Effector memory CD8-positive, alpha-beta T cell (primary cell): Measurements from ENCODE around the gene MGAT5B.
A peak's percentile ranks its signal among the peaks of the same experiment; 100 is the strongest.

ENCODE experiments used
- ATAC-seq: fragments of 150-1000 bp; cut with Tn5 transposase; replicated peaks from 2 replicates; pipeline ENCODE4 v1.10.0; 2021; ENCODE audit warnings: mild to moderate bottlenecking, moderate library complexity
- DNase-seq, 3 experiments: peaks; one replicate each; pipeline ENCODE4 v3.0.0; 2021
- H3K27ac Mint-ChIP-seq, 2 donors: one replicate each; pipeline ENCODE4 v1.8.0; 2022; ENCODE audit warnings: mild to moderate bottlenecking in 2 of 2, mixed read lengths in 2 of 2, moderate library complexity in 2 of 2
- H3K27me3 Mint-ChIP-seq, 2 donors: one replicate each; pipeline ENCODE4 v1.8.0; 2022; ENCODE audit warnings: mixed read lengths in 2 of 2
- H3K36me3 Mint-ChIP-seq: one replicate; pipeline ENCODE4 v1.8.0; 2022; ENCODE audit warnings: mild to moderate bottlenecking, moderate library complexity, mixed read lengths; ENCODE audit not compliant: insufficient read depth
- H3K4me1 Mint-ChIP-seq, 2 donors: one replicate each; pipeline ENCODE4 v1.8.0; 2022; ENCODE audit warnings: low read depth in 2 of 2, mixed read lengths in 2 of 2
- H3K4me3 Mint-ChIP-seq, 2 donors: one replicate each; pipeline ENCODE4 v1.8.0; 2022; ENCODE audit warnings: mild to moderate bottlenecking in 2 of 2, mixed read lengths in 2 of 2, moderate library complexity in 2 of 2
- H3K9me3 Mint-ChIP-seq, 2 donors: one replicate each; pipeline ENCODE4 v1.8.0; 2022; ENCODE audit warnings: mixed read lengths in 2 of 2

Gene MGAT5B

DNA sequence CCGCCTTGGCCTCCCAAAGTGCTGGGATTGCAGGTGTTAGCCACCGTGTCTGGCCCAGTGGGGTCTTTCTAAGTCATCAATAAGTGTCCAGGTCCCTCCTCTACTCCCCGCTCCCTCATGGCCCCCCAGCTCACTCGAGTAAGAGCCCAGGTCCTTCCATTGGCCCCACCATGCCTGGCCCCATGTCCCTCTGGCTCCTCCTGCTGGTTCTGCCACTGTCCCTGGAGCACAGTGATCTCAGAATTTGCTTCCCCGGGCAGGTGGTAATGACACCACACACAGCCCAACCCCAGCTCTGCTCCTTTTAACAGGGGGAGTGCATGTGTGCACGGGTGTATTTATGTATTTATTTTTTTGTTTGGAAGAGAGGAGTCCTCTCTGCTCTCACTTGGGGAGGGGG lies 19.6 kb downstream of the MGAT5B start:
- Mint-ChIP-seq H3K9me3 (peaks cover 0 to 2% of the 10 kb centered on the region in 2 donors), H3K4me1 (no peaks in the 10 kb centered on the region), H3K36me3 (no peaks in the 10 kb centered on the region), H3K27ac (peak overlapping the region in 1 of 2 donors; percentile 53), H3K27me3 (peaks cover 9 to 44% of the 10 kb centered on the region in 2 donors), H3K4me3 (no peak overlapping the region)
- ATAC-seq (no peak), DNase-seq (no peak)

DNA sequence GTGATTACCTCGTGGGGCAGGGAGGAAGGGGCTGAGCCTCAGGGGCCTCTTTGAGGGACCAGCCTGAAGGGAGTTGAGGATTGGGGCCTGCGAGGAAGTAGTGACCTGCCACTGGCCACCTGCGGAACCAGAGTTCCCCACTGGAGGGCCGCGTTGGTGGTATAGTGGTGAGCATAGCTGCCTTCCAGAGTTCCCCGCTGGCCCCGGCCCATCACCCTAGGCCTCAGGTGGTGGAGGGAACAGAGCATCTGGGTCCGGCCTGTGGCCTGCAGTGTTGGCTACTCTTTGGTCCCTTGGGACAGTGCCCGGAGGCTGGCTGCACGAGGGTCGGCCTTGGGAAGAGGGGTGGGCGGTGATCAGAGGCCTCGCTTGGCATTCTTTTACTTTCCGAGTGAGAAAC lies 20.5 kb downstream of the MGAT5B start:
- H3K9me3 Mint-ChIP-seq, result peaks cover 0 to 2% of the 10 kb centered on the region in 2 donors
- ATAC-seq, result no peak
- no peak overlapping the region for H3K27ac Mint-ChIP-seq
- H3K27me3 Mint-ChIP-seq, result peaks cover 9 to 44% of the 10 kb centered on the region in 2 donors
- H3K4me1 Mint-ChIP-seq, result no peaks in the 10 kb centered on the region
- no peak for DNase-seq
- peaks cover under 1% of the 10 kb centered on the region for H3K36me3 Mint-ChIP-seq
- no peak overlapping the region for H3K4me3 Mint-ChIP-seq

DNA sequence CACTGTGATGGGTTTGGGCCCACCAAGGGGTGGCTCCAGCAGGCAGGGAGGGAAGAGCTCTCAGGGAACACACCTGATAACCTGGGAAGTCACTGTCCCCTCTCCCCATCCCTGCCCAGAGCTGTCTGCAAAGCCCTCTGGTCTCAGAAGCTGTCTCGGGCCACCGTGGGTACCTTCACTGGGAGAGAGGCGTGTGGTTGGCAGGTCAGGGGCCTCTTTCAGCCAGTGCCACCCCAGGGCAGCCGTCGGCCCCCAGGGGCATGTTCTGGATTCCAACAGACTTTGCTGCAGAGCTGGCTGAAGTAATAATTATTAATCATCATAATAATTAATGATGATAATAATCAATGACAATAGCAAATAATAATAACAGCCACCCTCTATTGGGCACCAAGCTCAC lies 21.1 kb downstream of the MGAT5B start:
- DNase-seq, result no peak
- Mint-ChIP-seq H3K4me1 (no peaks in the 10 kb centered on the region), H3K36me3 (peaks cover 3% of the 10 kb centered on the region), H3K9me3 (peaks cover 0 to 2% of the 10 kb centered on the region in 2 donors), H3K27me3 (peaks cover 9 to 44% of the 10 kb centered on the region in 2 donors), H3K4me3 (no peak overlapping the region), H3K27ac (no peak overlapping the region)
- ATAC-seq, result no peak

DNA sequence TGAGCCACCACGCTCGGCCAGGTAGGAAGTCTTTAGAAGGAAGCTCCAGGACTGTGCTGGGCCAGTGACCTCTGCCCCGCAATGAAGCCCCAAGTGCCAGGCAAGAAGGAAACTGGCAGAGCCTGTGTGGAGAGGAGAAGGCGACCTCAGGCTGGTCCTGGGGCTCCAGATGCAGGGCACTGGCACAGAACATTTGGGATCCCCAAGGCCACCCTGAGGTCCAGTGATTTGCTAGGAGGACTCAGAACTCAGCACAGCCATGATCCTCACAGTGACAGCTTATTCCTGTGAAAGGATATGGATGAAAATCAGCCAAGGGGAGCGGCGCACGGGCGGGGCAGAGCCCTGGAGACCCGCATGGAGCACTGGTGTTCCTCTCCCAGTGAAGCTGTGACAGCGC lies 24.1 kb downstream of the MGAT5B start:
- ATAC-seq, result no peak
- H3K27ac Mint-ChIP-seq, result no peak overlapping the region
- peaks cover 0 to 2% of the 10 kb centered on the region in 2 donors for H3K9me3 Mint-ChIP-seq
- H3K4me1 Mint-ChIP-seq, result no peaks in the 10 kb centered on the region
- no peak overlapping the region for H3K4me3 Mint-ChIP-seq
- H3K27me3 Mint-ChIP-seq, result peaks cover 9 to 27% of the 10 kb centered on the region in 2 donors
- H3K36me3 Mint-ChIP-seq, result peaks cover 3% of the 10 kb centered on the region
- DNase-seq, result no peak

DNA sequence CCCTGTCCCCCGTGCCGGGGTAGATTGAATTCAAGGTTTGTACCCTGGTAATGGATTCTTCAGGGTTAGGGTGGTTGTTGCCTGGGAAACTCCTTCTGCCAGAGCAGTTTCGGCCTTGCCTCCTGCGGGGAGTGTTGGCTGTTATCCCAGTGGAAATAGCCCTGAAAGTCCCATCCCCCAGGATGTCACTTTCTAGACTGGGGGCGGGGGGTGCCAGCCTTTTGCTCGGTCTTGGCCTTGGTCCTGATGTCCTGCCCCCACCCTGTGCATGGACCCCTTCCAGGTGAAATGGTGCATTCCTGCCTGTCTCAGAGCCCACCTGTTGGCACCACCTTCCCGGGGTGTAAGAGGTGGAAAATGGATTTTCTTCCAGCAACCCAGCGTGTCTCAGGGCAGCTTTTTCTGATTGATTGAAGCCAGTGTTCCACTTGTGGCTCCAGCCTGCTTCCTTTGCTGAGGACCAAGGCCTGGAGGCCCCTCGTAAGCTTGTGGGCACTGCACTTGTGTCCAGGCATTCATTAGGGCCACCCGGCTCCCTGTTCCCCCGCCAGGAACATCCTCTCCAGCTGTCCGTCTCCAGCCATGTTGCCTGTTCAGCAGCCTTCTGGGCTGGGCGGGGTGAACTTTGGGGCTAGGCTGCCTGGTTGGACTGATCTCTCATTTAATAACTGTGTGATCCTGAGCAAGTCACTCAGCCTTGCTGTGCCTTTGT lies 25.6 kb downstream of the MGAT5B start:
- H3K27me3 Mint-ChIP-seq, result peaks cover 0 to 13% of the 10 kb centered on the region in 2 donors
- peaks cover 0 to 2% of the 10 kb centered on the region in 2 donors for H3K9me3 Mint-ChIP-seq
- peaks cover 3% of the 10 kb centered on the region for H3K36me3 Mint-ChIP-seq
- DNase-seq, result no peak
- H3K4me1 Mint-ChIP-seq, result no peaks in the 10 kb centered on the region
- no peak for ATAC-seq
- no peak overlapping the region for H3K4me3 Mint-ChIP-seq
- no peak overlapping the region for H3K27ac Mint-ChIP-seq

DNA sequence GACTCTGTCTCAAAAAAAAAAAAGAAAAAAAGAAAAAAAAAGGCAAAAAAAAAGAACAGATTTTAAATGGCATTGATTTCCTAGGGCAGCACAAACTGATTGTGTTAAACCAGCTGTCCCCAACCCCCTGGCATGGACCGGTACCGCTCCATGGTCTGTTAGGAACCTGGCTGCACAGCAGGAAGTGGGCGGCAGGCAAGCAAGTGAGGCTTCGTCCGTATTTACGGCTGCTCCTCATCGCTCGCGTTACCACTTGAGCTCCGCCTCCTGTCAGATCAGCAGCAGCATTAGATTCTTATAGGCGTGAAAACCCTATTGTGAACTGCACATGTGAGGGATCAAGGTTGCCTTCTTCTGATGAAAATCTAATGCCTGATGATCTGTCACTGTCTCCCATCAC lies 26.6 kb downstream of the MGAT5B start:
- Mint-ChIP-seq H3K4me3 (no peak overlapping the region), H3K27ac (no peak overlapping the region), H3K9me3 (peaks cover 0 to 2% of the 10 kb centered on the region in 2 donors), H3K4me1 (no peaks in the 10 kb centered on the region), H3K27me3 (peaks cover 0 to 13% of the 10 kb centered on the region in 2 donors), H3K36me3 (peaks cover 3% of the 10 kb centered on the region)
- ATAC-seq (no peak), DNase-seq (no peak)

DNA sequence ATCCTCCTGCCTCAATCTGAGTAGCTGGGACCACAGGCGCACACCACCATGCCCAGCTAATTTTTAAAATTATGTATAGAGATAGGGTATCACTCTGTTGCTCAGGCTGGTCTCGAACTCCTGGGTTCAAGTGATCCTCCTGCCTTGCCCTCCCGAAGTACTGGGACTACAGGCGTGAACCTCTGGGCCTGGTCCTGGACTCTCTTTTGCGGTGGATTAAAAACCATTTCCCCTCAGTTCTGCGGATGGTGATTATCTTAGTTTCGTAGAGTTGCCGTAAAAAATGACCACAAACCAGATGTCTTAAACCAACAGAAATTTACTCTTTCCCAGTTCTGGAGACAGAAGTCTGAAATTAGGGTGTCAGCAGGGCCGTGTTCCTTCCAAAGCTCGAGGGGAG lies 28.8 kb downstream of the MGAT5B start:
- Mint-ChIP-seq H3K9me3 (no peaks in the 10 kb centered on the region), H3K27me3 (peaks cover 6 to 13% of the 10 kb centered on the region in 2 donors), H3K36me3 (peaks cover 5% of the 10 kb centered on the region), H3K27ac (no peak overlapping the region), H3K4me3 (no peak overlapping the region), H3K4me1 (no peaks in the 10 kb centered on the region)
- ATAC-seq (no peak), DNase-seq (no peak)

DNA sequence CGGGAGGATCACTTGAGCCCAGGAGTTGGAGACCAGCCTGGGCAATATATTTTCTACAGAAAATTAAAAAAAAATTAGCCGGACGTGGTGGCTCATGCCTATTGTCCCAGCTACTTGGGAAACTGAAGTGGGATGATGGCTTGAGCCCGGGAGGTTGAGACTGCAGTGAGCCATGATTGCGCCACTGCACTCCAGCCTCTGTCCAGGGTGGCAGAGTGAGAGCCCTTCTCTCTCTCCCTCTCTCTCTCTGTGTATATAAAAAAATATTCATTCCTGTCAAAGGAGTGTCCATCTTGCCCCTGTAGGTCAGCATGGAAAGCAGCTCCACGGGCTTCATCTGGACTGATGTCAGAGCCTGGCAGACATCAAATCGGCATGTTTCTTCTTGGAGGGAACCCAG lies 31.2 kb downstream of the MGAT5B start:
- no peak for DNase-seq
- Mint-ChIP-seq H3K36me3 (peaks cover 3% of the 10 kb centered on the region), H3K4me1 (no peaks in the 10 kb centered on the region)

DNA sequence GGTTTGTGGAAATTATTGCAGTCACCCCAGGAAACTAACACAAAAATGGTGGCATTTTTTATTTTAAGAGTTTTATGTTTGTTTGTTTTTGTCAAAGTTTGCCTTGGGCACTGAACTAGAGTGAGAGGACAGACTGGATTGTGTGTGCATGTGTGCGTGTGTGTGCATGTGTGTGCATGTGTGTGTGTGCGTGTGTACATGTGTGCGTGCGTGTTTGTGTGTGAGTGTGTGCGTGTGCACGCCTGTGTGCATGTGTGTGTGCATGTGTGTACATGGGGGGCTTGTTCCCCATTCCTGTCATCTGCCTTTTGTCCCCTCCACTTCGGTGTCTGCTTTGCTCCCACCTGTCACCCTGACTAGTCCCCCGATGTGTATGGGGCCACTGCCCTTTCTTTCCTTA lies 32.5 kb downstream of the MGAT5B start:
- Mint-ChIP-seq H3K4me1 (no peaks in the 10 kb centered on the region), H3K9me3 (no peaks in the 10 kb centered on the region), H3K4me3 (no peak overlapping the region), H3K27me3 (peaks cover 6 to 37% of the 10 kb centered on the region in 2 donors), H3K36me3 (peaks cover 3% of the 10 kb centered on the region), H3K27ac (peak overlapping the region in 1 of 2 donors; percentile 25)
- ATAC-seq (no peak), DNase-seq (no peak)

More for the DNA sequence above, 31.2 kb downstream of the MGAT5B start:
- no peaks in the 10 kb centered on the region for H3K9me3 Mint-ChIP-seq
- no peak for ATAC-seq
- H3K27ac Mint-ChIP-seq, result no peak overlapping the region
- H3K27me3 Mint-ChIP-seq, result peaks cover 6 to 24% of the 10 kb centered on the region in 2 donors
- no peak overlapping the region for H3K4me3 Mint-ChIP-seq

DNA sequence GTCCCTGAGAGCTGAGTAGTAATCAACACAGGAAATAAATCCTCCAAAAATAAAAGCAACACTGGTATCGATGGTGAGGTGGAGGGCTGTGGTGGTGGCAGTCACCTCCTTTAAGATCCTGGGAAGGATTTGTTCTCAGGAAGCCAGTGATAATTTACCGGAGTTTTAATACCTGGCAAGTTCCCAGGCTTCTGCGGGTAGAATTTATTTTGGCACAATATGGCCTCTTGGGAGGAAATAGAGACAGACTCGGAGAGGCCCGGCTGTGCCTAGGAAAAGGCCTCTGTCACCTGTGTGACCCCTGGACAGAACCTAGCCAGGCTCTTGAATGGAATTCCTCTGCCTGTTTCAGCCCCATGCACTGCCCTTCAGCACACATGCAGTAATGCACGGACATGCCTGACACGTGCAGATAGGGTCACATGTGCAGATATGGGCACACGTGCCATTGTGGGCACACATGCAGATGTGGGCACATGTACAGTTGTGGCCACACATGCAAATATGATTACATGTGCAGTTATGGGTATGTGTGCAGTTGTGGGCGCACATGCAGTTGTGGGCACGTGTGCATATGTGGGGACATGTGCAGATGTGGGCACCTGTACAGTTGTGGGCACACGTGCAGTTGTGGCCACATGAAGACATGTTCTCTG lies 33.5 kb downstream of the MGAT5B start:
- no peaks in the 10 kb centered on the region for H3K9me3 Mint-ChIP-seq
- DNase-seq (no peak), ATAC-seq (no peak)
- H3K36me3 Mint-ChIP-seq, result peaks cover 3% of the 10 kb centered on the region
- peak overlapping the region in 1 of 2 donors; percentile 25 for H3K27ac Mint-ChIP-seq
- no peak overlapping the region for H3K4me3 Mint-ChIP-seq
- H3K27me3 Mint-ChIP-seq, result peaks cover 11 to 46% of the 10 kb centered on the region in 2 donors
- no peaks in the 10 kb centered on the region for H3K4me1 Mint-ChIP-seq

DNA sequence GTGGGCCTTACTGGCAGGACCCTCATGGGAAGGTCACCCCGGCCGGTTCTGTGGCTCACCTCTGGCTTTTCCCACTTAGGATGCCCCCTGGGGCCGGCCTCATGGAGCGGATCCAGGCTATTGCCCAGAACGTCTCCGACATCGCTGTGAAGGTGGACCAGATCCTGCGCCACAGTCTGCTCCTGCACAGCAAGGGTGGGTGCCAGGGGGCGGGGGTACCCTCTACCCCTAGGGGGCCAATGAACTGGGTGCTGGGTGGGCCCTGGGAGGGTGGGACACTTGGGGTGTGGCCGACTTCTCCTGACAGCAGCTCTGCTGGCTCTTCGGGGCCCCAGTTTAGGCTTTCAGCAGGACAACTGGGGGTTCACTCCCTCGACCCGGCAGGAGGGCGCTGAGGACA lies 34.3 kb downstream of the MGAT5B start:
- Mint-ChIP-seq H3K4me1 (no peaks in the 10 kb centered on the region), H3K36me3 (peaks cover 3% of the 10 kb centered on the region), H3K4me3 (no peak overlapping the region), H3K27ac (no peak overlapping the region), H3K27me3 (peaks cover 16 to 46% of the 10 kb centered on the region in 2 donors), H3K9me3 (no peaks in the 10 kb centered on the region)
- ATAC-seq, result no peak
- DNase-seq, result no peak

DNA sequence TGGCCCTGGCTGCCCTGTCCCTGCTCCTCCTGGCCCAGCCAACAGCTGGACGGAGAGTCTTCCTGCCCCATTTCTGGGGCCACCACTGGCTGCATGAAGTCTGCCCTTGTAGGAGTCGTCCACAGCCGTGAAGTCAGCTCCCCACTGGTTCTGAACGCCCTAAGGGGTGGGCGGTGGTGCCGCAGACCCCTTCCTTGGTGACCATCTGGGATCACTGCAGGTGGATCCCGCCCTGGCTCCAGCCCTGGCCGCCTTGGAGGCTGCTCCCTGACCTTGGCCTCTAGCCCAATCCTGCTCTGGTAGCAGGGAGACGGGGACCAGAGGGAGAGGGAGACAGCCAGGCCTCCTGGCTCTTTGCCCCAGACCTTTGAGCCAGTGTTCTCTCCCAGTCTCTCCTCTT lies 35.4 kb downstream of the MGAT5B start:
- ATAC-seq (no peak), DNase-seq (no peak)
- H3K4me3 Mint-ChIP-seq, result no peak overlapping the region
- H3K9me3 Mint-ChIP-seq, result no peaks in the 10 kb centered on the region
- no peak overlapping the region for H3K27ac Mint-ChIP-seq
- H3K27me3 Mint-ChIP-seq, result peaks cover 20 to 46% of the 10 kb centered on the region in 2 donors
- H3K4me1 Mint-ChIP-seq, result no peaks in the 10 kb centered on the region
- H3K36me3 Mint-ChIP-seq, result peaks cover 3% of the 10 kb centered on the region

DNA sequence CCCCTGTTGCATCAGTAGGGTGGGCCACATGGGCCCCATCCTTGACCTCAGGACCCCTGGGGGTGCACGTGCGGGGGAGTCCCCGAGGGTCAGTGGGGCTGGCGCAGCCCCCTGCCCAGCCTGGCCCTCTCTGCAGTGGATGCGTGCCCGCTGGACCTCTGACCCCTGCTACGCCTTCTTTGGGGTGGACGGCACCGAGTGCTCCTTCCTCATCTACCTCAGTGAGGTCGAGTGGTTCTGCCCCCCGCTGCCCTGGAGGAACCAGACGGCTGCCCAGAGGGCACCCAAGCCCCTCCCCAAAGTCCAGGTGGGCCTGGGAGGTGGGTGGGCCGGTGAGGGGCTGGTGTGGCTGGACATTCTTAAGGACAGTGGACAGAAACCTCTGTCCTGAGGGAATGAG lies 35.9 kb downstream of the MGAT5B start:
- Mint-ChIP-seq H3K4me3 (no peak overlapping the region), H3K36me3 (peaks cover 3% of the 10 kb centered on the region), H3K4me1 (no peaks in the 10 kb centered on the region), H3K27ac (no peak overlapping the region), H3K9me3 (no peaks in the 10 kb centered on the region), H3K27me3 (peaks cover 22 to 49% of the 10 kb centered on the region in 2 donors)
- no peak for ATAC-seq
- DNase-seq, result no peak

DNA sequence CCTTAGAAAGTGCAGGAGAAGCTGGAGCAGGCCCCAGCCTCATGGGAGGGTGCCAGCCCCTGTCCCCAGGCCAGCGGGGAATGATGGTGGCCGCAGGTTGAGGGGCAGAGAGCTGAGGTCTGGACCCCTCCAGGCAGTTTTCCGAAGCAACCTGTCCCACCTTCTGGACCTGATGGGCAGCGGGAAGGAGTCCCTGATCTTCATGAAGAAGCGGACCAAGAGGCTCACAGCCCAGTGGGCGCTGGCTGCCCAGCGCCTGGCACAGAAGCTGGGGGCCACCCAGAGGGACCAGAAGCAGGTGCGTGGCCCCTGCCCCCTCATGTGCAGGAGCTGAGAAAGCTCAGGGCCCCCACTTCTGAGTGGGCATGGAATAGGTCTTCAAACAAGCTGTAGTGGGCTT lies 36.8 kb downstream of the MGAT5B start:
- DNase-seq (no peak), ATAC-seq (no peak)
- H3K9me3 Mint-ChIP-seq, result no peaks in the 10 kb centered on the region
- H3K4me3 Mint-ChIP-seq, result no peak overlapping the region
- no peak overlapping the region for H3K27ac Mint-ChIP-seq
- no peaks in the 10 kb centered on the region for H3K4me1 Mint-ChIP-seq
- peaks cover 30 to 52% of the 10 kb centered on the region in 2 donors for H3K27me3 Mint-ChIP-seq
- H3K36me3 Mint-ChIP-seq, result peaks cover 3% of the 10 kb centered on the region
